HG02759 (cell line): ENCODE results near the gene DGKB.

Experiments
- ATAC-seq: cut with Tn5 transposase; IDR thresholded peaks from one replicate; pipeline ENCODE4 v1.9.1; 2021; ENCODE audit warnings: mild to moderate bottlenecking, moderate library complexity; ENCODE audit not compliant: unreplicated experiment

DGKB gene

DNA sequence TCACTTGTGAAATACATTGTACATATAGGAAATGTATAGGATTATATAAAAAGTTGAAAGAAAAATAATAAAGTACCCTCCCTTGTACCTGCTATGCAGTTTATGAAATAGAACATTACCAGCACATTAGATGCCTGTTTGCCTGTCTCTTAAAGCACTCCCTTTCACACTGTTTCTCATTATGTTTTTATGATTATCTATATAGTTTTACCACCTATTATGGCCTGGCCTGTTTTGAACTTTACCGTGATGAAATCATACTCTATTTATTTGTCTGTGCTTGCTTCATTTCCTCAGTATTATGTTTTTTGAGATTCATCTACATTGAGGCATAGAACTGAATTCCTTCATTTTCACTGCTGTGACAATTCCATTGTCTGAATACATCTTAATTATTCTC, 41.1 kb downstream of the DGKB start:
- no peak for ATAC-seq

GRCh38 chr7:14859267-14859666, 43.3 kb downstream of the DGKB start:
- ATAC-seq: no peak

GRCh38 chr7:14858866-14859265, 43.7 kb downstream of the DGKB start:
- ATAC-seq: no peak

- ATAC-seq: no peak
These were observed 44.1 kb downstream of the DGKB start for GRCh38 chr7:14858410-14858809.

DNA sequence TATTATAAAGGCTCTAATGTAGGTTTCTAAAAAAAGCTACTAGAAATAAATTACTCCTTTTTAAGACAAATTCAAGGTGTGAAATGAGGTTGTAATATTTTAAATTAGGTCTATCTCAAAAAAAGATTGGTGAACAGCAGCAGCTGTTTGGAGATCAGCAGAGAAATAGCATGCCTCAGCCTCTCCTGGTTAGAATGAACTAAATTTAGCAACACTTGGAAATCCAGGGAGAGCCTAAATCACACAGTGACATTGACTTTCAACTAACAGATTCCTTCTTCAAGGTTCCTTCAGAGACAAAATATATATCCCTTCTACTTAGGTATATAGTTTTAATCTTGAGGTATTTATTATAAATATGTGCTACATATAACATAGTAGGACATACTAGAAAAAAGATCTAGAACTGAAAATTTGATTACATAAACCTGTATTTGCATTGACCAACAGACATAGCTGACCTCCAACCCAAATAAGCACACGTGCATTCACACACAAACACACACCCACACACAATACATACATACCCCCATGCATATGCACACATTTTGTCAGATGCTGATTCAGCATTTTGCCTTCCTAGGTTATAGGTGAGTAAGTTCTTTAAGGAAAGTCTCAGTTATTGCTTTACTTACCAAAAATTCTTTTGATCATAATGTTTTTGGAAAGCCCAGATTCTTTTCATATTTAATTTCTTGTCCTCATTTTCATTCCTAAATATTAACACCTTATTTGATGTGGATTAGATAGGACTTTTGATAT, 47.3 kb downstream of the DGKB start:
- no peak for ATAC-seq

GRCh38 chr7:14854471-14854870, 48.1 kb downstream of the DGKB start:
- no peak for ATAC-seq

DNA sequence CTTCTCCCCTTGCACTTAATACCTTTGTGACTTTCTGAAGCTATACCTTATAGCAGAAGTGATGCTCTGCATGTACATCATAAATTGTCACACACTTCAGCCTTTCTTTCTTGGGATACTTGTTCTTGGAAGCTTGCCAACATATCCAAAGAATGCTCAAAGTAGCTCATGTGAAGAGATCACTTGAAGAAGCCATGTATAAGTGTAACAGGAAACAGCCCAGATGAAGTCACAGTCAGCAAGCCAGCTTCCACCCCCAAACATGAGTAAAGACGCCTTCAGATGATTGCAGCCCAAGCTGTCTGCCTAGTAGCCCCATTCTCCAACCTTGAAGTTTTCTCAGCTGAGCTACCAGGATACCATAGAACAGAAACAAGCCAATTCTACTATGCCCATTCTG, 50.9 kb downstream of the DGKB start:
- no peak for ATAC-seq

DNA sequence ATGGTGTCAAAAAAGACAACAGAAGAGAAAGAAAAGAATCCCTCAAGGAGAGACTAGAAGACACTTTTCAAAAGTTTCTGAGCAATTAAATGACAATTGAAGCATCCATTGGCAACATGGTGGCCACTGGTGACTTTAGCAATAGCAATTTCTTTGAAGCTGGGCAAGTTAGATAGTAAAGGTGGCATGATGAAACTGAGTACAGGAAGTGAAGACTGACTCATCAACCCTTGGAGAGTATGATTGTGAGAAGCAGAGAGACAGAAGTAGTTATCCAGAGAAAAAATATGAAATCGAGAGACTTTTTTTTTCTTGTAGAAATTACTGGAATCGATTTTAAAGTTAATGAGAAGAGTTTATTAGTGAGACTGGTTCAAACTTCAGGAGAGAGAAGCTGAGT, 52.5 kb downstream of the DGKB start:
- no peak for ATAC-seq

DNA sequence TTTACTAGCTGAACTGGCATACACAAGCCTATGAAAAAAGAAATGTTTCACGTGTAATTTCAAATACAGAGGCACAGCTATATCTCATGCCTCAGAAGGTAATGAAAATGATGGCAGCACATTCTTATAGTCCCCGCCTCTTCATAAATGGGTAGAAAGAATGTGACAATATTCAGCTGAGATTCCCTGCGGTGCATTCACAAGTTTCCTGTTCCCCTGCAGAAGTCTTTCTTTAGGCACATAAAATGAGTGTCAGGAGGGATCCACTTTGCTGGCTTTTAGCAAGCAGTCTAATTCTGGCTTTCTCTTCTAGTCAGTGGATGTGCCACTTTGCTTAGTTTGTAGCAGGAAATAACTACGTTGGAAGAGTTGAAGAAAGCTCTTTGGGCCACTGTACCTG, 56.1 kb downstream of the DGKB start:
- ATAC-seq: no peak

GRCh38 chr7:14843755-14844154, 58.8 kb downstream of the DGKB start:
- no peak for ATAC-seq

DNA sequence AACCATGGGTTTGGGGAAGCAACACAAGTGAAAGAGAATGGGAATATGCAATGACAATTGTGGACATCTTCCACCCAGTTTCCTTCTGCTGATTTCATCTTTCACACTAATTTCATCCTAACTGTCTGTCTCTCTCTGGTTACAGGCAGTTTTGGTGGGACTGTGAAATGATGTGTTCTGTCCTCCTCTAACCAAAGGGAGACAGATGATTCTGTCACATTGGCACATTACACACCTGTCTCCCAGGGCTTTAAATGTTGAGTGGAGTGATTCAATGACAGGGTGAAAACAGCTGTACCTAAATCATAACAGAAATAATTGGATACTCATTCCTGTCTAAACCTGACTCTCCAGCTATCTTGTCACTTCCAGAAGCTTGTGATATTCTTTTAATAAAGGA, 60.0 kb downstream of the DGKB start:
- no peak for ATAC-seq

DNA sequence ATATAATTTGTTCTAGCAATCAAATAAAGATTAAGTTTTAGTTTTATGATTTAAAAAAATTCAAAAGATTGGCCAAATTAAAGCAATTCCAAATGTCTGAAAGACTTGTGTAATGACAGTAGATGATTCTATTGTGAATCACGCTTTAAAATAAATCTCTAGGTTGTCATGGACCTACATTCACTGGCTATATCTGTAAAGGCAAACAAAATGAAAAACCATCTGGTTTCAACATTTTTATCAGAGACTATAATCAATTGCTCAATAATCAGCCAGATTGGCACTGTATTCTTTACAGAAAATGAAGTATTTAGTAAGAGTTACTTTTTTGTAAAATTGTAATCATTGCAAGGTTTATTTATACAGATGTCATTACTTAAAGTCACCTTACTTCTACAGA, 60.7 kb downstream of the DGKB start:
- ATAC-seq: no peak

GRCh38 chr7:14841086-14841485, 61.5 kb downstream of the DGKB start:
- no peak for ATAC-seq

DNA sequence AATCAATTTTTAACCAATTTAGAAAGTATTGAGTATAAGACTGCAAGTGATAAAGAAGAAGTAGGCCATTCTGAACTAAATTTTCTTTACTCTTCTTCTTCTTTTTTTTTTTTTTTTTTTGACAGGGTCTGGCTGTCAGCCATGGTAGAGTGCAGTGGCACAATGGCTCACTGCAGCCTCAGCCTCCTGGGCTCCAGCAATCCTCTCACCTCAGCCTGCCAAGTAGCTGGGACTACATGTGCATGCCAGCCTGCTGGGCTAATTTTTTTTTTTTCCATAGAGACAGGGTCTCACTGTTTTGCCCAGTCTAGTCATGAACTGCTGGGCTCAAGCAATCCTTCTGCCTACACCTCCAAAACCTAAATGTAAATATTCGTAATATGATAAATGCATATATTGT, 63.2 kb downstream of the DGKB start:
- no peak for ATAC-seq

- ATAC-seq: no peak
These were observed 65.3 kb downstream of the DGKB start for GRCh38 chr7:14837216-14837615.

- ATAC-seq: no peak
These were observed 65.9 kb downstream of the DGKB start for GRCh38 chr7:14836571-14837189.

DNA sequence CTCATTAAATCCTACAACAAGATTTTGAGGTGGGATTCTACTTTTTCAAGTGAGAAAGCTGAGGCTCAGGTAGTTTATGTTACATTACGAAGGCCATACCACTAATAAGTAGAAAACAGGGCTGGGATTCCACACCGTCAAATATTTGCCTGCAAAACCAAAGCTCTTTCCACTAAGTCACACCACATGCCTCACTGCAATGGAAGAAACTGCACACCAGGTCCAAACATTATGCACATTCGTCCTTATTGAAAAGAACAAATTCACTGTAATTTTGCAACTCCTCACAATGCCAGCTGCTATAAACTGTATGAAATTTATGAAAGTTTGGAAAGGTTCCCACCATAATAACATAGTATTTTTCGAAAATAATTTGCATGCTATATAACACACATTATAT, 66.5 kb downstream of the DGKB start:
- no peak for ATAC-seq

- no peak for ATAC-seq
These were observed 67.2 kb downstream of the DGKB start for GRCh38 chr7:14835384-14835783.

GRCh38 chr7:14834883-14835282, 67.7 kb downstream of the DGKB start:
- ATAC-seq: no peak

DNA sequence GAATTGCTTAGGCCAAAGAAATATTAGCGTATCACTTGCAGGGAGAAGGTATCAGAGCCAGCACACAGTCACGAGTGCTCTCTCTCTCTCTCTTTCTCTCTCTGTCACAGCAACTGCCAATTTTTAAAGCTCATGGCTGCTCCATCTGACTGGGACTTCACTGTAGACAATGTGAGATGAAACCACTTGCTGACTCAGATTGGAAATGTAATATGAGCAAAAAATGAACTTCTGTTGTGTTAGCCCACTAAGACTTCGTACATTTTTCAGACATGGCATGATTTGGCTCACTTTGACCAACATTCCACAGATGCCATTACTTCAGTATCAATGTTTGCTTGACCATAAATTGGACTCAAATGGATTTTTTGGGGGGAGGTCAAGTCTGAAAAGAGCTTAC, 68.1 kb downstream of the DGKB start:
- peak; percentile 53 for ATAC-seq

GRCh38 chr7:14833707-14834106, 68.8 kb downstream of the DGKB start:
- ATAC-seq: no peak

DNA sequence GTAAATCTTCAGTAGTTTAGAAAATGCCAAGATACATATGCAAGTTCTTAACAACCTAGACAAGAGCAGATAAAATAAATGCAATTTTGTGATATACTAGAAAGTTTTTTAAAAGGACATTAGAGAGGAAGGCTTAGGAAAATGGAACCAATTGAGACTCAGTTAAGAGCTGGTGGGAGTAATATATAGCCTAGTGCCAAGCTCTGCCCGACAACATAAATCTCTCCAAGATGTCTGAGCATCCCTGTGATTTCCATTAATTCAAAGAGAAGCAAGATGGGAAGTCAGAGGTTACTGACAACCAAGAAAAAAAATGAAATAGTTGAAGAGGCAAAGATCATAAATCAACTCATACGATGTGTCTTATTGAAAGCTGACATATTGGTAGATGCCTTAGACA, 74.5 kb downstream of the DGKB start:
- no peak for ATAC-seq

GRCh38 chr7:14826426-14826825, 76.1 kb downstream of the DGKB start:
- no peak for ATAC-seq
